Fibroblast of skin of right biceps (primary cell): ENCODE measurements around the gene OLR1.
"Not testable (repeated sequence)": the region's sequence is repeated elsewhere in the genome, so short reads cannot be mapped to it uniquely, and the experiment has no call there.

Source experiments
- DNase-seq: peaks from one replicate; pipeline ENCODE4 v3.0.0-alpha.2; 2013

OLR1 gene

GRCh38 chr12:10190558-10191388 is 18.8 kb upstream of the OLR1 start:
- DNase-seq: peak; percentile 72

- peak; percentile 20 for DNase-seq
Measured at GRCh38 chr12:10189653-10190052, 17.7 kb upstream of the OLR1 start.

GRCh38 chr12:10186958-10187357 is 15.0 kb upstream of the OLR1 start:
- DNase-seq: not testable (repeated sequence)

DNA sequence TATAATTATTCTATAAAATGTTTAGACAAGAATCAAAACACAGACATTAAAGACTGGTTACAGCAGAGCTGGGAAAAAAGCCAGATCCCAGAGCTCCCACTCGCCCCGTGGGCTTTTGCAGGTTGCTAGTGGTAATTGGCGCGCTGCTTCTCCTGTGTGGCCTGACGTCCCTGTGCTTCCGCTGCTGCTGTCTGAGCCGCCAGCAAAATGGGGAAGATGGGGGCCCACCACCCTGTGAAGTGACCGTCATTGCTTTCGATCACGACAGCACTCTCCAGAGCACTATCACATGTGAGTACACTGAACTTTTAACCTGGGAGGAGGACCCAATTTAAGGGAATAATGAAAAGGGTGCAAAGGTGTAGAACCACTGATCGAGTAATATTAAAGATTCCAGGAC is 14.4 kb upstream of the OLR1 start:
- no peak for DNase-seq

DNA sequence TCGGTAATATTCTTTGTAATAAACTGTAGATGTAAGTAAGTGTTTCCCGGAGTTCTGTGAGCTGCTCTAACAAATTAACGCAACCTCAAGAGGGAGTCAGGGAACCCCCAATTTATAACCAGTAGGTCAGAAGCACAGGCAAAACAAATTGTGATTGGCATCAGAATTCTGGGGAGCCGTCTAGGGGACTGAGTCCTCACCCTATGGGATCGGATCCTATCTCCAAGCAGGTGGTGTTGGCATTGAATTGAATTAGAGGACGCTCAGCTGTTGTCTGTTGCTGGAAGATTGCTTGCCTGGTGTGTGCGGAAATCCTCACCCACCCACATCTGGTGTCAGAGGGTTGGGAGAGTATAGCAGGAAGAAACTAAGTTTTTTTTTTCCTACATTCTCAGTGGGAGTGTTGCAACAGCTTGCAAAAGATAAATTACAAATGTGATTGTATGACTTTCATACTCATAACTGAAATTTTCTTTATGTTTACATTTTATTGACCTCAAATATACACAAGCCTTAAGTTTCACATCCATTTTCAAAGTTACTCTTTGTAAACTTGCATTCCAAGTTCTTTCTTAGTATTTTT is 12.4 kb upstream of the OLR1 start:
- DNase-seq: peak; percentile 71

DNA sequence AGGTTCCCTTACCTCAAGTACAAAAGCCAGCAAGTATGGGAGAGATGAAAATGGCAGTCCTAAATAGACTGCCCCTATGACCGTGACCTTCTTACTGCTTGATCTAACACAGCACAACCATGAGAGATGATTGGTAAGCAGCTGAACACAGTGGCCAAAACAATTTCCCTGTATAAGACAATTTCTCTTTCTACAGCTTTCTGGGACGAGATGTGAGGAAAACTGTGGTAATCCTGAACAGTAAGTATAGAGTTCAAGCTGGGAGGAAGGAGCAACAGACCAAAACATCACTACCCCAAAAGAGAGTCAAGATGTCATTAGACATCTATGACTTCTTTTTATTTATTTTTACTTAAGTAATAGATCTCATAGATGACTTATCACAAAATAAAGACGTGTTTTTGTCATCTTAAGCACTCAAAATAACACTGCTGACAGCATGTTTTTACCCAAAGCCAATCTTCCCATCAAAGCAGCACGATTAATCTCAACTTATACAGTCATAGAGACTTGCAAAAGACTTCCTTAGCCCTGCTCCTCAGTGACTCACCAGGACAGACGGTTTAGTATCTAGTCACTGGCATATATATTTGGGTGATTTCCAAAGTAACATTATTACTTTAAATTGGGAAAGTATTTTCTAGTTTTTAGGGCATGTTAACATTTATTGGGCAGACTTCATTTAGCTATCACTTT is 10.6 kb upstream of the OLR1 start:
- peak; percentile 92 for DNase-seq

GRCh38 chr12:10179776-10180181 is 7.8 kb upstream of the OLR1 start:
- DNase-seq: peak; percentile 36

- DNase-seq: no peak
Measured at GRCh38 chr12:10178821-10179220, 6.9 kb upstream of the OLR1 start, which contains the start of gene TMEM52B. TMEM52B (plus strand) TSS chr12:10179032; CDS start chr12:10179575, 543 bp downstream.

DNA sequence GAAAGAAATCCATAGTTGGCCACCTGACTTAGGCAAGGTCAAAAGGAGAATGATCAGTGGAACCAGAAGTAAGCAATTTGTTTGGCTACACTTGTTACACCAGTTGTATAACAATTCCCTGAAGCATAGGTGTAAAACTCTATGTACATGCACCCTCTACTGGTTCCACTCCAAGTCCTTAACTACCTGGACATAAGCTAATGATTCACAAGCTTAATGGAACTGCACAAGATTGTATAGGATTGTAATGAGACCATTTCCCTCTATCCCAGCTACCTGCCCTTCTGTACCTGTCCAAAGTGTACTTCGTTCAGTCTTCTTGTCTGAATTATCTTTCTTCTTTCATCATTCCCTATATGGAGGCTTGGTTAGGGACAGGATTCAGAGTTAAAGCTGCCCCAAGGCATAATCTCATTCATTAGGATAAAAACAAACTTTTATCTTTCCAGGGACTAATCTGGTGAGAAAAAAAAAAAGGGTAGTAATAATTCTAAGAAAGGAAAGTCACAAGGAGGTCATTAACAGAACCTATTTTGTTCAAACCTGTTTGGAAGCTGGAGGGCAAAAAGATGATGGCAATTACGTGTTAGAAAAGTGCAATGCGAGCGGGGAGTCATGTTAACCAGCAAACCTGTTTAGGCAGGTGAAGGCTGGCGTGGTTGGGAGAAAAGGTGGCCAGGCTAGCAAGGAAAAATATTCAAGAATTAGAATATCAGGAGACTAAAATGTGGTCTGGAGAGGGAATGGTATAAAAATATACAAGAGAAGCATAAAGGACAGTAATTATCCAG is 4.1 kb upstream of the OLR1 start:
- no peak for DNase-seq

GRCh38 chr12:10174986-10175614 is 3.2 kb upstream of the OLR1 start:
- DNase-seq: no peak

- DNase-seq: no peak
Measured at GRCh38 chr12:10170216-10170615, 1.7 kb downstream of the OLR1 start.

DNA sequence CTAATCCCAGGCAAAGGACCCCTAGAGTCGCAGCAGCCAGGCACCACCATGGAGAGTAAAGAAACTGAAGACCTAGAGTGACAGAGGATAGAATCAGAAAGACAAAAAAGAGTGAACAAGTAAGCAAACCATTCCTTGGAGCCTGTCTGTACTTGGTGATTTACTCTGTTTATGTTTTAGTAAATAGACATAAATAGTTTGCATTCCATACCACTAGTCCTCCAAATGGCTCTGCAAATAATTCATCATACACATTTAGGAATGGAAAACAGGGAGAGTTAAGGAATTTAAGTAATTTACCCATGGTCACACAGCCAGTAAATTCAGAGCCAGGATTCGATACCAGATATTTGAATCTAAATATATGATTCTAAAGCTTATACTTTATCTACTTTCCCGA is 2.8 kb downstream of the OLR1 start:
- peak; percentile 73 for DNase-seq

GRCh38 chr12:10167599-10167998 is 4.3 kb downstream of the OLR1 start:
- DNase-seq: peak; percentile 6

- DNase-seq: peak; percentile 62
Measured at GRCh38 chr12:10165421-10165820, 6.5 kb downstream of the OLR1 start.

DNA sequence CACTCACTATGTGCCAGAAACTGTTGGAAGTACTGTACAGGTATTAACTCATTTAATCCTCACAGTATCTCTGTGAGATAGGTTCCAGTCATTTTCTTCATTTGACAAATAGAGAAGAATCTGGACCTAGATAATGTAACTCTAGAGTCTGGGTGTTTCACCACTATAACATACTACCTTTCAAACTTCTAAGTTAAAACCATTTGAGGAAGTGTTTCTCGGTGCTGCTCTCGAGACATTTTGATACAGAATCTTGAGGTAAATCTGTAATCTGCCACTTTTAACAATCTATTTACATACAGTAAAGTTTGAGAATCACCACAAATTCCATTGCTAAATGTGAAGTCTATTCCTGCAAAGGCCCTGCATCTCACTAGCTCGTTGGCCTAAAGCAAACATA is 8.8 kb downstream of the OLR1 start:
- DNase-seq: no peak

DNA sequence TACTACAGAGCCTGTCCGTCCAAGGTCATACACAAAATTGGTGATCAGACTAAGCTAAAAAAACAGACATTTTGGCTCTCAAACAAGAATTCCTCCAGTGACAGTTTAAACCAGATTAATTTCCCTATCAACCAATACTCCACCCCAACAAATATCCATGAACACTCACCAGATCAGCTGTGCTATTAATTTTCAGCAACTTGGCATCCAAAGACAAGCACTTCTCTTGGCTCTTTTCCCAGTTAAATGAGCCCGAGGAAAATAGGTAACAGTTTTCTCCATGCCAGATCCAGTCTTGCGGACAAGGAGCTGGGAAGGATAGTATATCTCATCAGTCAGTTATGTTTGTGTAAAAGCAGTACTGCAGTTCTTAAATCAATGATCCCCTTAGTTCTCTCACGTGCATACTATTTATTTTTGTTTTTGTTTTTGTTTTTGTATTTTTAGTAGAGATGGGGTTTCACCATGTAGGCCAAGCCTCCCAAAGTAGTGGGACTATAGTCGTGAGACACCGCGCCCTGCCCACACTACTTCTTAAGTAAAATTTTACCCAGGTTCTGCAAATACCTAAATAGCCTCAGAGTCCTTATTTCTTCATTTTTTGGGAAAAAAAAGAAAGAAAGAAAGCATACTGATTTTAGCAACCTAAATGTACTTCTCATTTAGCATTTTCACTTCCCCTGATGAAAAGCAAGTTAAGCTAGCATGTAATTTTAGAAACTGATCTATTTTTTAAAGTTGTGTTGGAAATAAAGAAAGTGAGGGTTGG is 11.1 kb downstream of the OLR1 start:
- peak; percentile 14 for DNase-seq

DNA sequence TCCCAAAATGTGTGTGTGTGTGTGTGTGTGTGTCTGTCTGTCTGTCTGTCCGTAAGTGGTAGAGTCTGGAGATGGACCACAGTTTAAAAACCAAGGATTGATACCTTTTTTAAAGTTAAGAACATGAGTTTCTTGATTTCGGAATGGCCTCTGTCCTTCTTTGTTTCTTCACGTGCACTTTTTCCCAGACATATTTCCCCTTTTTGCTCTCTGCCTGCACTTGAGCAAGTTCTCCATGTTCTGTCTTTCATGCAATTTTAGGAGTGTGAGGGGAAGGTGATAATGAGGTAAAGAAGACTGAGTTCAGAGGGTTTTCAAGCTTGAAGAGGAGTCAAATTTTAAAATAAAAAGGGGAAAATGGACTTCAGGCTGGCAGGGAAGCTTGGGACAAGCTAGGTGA is 12.7 kb downstream of the OLR1 start:
- DNase-seq: no peak

- DNase-seq: no peak
Measured at GRCh38 chr12:10158406-10158805, 13.5 kb downstream of the OLR1 start.

DNA sequence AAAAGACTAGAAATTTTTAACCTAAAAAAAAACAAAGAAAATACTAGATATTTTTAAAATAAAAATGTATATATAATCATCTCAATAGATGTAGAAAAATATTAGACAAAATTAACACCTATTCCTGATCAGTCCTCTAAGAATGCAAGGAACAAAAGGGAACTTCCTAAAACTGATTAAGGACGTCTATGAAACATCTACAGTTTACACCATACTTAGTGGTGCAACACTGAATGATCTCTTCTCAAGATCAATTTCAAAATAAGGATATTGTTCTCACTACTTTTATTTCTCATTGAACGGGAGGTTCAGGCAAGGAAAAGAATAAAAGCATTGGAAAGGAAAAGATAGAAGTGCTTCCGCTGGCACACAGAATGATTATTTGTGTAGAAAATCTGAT is 16.0 kb downstream of the OLR1 start:
- no peak for DNase-seq

GRCh38 chr12:10154145-10154496 is 17.8 kb downstream of the OLR1 start:
- no peak for DNase-seq

DNA sequence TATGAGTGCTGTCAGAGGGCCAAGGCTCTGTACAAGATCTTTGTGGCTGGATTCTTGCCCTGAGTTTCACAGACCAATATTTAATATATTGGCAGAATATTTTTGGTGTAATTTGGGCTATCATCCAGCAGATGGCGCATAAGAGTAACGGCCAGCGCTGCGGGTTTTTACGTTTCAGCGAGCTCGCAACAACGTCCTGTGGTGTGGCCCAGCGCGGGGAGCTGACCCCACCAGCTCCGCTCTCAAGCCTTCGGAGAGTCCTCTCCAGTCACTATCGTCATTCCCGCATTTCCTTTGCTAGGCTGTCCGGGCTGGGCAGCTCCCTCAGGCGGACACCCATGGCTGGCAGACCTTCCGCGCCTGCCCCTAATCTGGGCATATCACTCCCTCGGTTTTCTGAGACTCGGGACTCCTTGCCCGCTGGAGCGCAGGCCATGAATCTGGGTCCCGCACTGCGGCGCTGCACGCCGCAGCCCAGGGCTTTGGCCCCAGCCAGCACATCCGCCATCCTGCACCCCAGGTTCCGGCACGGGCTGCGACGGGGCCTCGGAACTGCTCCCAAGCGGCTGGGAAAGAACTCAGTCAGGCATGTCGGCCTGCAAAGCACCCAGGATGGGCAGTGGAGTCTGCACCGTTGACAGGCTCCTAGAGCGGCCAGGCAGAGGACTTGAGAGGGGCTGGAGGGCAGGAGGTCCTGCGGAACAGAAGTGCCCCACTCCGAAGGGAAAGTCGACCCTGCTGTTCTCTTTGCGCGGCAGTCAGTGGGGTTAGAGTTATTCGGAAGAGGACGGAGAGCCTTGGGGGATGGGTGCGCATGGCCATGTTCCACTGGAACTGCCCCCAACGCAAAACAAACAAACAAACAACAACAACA is 18.4 kb downstream of the OLR1 start:
- peak; percentile 69 for DNase-seq
